ENCODE measurements around the gene CHCHD5.
A peak's percentile ranks its signal among the peaks of the same experiment; 100 is the strongest.

Gene CHCHD5

GRCh38 chr2:112625474-112626114 is 41.2 kb downstream of the CHCHD5 start:
- no peak for DNase-seq (ENCODE audit: low read depth)

- DNase-seq (ENCODE audit: low read depth), result no peak
These were observed 42.2 kb downstream of the CHCHD5 start for GRCh38 chr2:112626604-112627059.

- peak; percentile 96 for DNase-seq (ENCODE audit: low read depth)
These were observed 42.9 kb downstream of the CHCHD5 start for GRCh38 chr2:112627060-112628040.

- DNase-seq (ENCODE audit: low read depth), result no peak
These were observed 44.8 kb downstream of the CHCHD5 start for GRCh38 chr2:112629224-112629623.

GRCh38 chr2:112629823-112630222 is 45.4 kb downstream of the CHCHD5 start:
- DNase-seq (ENCODE audit: low read depth), result no peak

- DNase-seq (ENCODE audit: low read depth), result no peak
These were observed 45.9 kb downstream of the CHCHD5 start for GRCh38 chr2:112630268-112630667.

GRCh38 chr2:112633708-112634107 is 49.3 kb downstream of the CHCHD5 start:
- DNase-seq (ENCODE audit: low read depth), result no peak

- no peak for DNase-seq (ENCODE audit: low read depth)
These were observed 49.9 kb downstream of the CHCHD5 start for GRCh38 chr2:112634153-112634873.

- no peak for DNase-seq (ENCODE audit: low read depth)
These were observed 50.4 kb downstream of the CHCHD5 start for GRCh38 chr2:112634874-112635157.

GRCh38 chr2:112636605-112637288 is 52.3 kb downstream of the CHCHD5 start:
- no peak for DNase-seq (ENCODE audit: low read depth)

GRCh38 chr2:112637289-112637660 is 52.9 kb downstream of the CHCHD5 start:
- no peak for DNase-seq (ENCODE audit: low read depth)
